Suppressor macrophage treated with lipopolysaccharide for 4 hours (primary cell): ENCODE measurements around the gene FXN.
"Not testable (repeated sequence)": the region's sequence is repeated elsewhere in the genome, so short reads cannot be mapped to it uniquely, and the experiment has no call there.

Source experiments
- DNase-seq: peaks from one replicate; pipeline ENCODE4 v3.0.0-alpha.2; 2020

Gene FXN

DNA sequence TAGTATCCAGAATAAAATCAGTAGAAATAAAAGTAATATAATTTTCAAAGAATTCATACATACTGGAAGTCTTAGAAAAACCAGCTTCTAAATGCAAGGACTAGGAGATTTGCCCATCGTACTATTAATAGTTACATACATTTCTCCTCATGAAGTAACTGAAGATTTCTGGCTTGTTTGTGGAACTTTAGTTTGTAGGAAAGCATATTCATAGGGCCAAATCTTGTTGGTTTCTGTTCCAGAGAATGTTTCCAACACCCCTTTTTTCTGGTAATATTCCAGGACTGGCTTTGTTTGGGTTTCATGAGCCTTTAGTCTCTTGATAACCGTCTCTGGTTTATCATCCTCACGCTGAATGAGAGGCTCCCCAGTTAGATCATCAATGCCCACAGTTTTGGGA is 72.2 kb downstream of the FXN start:
- DNase-seq = no peak

DNA sequence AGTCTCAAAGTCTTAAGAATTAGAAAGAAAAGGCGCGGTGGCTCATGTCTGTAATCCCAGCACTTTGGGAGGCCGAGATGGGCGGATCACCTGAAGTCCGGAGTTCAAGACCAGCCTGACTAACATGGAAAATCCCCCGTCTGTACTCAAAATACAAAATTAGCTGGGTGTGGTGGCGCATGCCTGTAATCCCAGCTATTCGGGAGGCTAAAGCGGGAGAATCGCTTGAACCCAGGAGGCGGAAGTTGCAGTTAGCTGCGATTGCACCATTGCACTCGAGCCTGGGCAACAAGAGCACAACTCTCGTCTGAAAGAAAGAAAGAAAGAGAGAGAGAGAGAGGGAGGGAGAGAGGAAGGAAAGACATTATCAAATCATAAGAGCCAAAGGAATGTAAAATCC is 73.2 kb downstream of the FXN start:
- DNase-seq = not testable (repeated sequence)

DNA sequence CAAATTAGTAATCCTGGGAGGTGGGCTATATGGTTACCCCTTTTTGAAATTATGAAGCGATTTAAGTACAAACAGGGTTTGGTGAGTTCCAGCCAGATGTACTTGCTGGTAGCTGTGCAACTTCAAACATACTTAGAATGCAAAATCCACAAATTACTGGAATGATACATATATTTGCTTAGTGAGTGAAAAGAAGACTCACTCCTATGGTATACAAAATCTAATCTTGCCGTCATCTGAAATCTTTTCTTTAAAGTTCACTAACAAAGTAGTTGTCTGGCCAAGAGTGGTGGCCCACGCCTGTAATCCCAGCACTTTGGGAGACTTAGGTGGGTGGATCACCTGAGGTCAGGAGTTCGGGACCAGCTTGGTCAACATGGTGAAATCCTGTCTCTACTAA is 73.6 kb downstream of the FXN start:
- DNase-seq = no peak

DNA sequence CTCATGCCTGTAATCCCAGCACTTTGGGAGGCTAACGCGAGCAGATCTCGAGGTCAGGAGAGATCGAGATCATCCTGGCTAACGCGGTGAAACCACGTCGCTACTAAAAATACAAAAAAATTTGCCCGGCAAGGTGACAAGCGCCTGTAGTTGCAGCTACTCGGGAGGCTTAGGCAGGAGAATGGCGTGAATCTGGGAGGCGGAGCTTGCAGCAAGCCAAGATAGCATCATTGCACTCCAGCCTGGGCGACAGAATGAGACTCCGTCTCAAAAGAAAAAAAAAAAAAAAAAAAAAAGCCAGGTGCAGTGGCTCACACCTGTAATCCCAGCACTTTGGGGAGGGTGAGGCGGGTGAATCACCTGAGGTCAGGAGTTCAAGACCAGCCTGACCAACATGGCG is 77.1 kb downstream of the FXN start:
- not testable (repeated sequence) for DNase-seq

DNA sequence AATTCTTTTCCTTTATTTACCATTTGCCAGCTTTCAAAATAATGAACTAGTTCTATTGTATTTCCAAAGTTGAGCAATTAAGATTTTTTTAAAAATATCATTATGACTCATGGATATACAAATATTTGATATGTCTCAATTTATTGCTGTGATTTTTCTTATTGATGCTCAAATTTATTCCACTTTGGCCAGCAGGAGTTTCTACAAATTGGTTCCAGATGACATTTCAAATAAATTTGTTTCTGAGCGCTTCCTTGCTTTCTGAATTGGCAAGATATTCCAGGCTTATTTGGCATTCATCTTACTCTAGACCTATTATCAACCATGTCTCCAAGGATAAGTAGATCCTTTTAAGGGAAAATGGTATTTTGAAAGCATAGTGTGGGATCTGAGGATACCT is 80.1 kb downstream of the FXN start:
- DNase-seq = no peak

DNA sequence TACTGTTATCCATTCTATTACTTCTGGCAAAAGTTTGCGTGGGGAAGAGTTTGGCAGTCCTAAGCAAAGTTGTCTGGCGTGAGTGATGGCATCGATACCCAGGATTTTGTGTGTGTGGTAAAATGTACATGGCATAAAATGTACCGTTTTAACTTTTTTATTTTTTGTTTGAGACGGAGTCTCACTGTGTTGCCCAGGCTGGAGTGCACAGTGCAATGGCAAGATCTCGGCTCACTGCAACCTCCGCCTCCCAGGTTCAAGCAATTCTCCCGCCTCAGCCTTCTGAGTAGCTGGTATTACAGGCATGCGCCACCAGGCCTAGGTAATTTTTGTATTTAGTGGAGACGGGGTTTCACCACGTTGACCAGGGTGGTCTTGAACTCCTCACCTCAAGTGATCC is 83.1 kb downstream of the FXN start:
- DNase-seq = no peak

DNA sequence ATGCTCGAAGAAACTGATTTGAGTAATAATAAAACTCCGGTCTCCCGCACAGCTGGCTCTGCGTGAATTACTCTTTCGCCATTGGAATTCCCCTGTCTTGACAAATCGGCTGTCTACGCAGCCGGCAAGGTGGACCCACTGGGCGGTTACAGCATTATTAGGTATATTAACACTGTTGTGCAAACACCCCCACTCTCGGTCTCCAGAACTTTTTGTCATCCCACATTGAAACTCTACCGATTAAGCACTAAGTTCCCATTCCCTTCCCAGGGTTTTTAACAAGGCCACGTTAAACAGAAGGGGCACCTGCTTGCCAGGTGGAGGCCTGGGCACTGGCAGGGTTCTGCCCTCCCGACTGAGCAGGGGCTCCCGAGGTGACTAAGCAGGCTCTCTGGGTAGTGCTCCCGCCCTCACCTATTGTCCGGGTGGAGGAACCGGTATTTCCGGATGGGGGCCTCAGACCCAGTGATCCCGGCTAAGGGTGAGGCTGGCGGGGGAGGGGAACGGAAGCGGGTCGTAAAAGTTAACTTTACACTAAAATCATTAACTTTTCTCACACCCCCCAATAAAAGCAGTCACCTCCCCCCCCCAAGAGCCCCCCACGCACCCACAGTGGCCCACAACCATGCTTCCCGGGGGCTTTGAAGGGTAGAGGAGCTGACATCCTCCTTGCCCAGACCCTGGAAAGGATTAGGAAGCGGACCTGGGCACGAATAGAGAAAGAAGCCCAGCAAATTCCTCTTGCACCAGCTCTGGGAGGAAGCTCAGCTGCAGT is 85.0 kb downstream of the FXN start:
- DNase-seq = no peak

DNA sequence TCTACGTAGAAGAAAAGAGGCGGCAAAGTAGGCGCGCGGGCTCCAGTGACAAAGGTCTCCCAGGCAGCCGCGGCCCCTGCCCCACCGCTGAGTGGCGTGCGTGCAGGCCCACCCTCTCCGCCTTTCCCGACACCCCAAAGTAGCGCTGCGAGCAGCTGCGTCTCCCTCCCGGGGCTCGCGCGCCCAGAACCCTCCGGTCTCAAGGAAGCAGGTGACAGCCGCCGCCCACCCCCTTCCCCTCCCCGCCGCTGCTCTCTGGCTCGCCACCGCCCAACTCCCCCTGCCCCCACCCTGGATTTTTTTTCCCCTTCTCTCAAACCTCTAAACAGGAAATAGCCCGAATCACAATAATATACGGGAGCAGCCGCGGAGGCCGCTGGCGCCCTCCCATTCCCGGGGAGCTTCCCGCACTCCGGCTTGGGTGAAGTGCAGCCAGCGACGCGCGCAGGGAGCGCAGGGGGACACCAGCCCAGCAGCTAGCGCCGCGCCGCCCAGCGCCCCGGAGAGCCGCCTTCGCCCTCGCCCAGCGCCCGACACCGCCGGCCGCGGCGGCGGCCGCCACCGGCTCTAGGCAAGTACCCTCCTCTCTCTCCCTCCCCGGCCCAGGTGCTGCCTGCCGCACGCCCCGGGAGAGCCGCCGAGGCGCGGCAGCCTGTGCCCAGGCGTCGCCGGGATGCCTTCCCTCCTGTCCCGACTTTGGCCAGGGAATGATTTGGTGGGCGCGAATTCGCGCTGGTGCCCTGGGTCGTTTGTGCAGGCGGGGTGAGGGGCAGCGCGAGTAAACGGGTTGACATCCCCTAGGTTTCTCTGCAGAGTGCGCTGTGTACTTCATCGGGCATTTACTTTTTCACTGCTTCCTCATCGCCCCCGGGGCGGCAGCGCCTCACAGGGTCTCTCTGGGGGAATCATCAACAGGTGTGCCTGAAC is 85.9 kb downstream of the FXN start:
- DNase-seq = peak; percentile 30

DNA sequence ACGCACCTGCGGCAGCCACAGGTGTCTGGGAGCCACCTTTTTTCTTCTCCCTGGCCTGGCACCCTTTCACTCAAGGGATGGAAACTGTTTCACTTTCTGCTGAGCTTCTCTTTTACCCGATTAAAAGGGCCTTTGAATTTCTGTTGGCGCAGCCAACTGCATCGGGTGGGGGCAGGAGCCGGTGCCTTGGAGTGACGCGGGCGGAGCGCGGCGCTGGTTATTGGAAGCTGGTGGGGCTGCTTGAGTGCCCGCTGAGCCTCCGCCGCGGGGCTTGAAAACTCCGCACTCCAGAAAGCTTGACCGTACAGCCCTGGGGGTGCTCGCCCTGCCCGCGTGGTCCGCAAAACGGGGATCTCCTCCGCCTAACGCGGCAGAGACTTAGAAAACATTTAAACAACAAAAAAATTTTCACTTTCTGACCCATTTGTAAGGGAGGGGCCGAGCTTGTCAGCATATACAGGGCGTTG is 86.6 kb downstream of the FXN start:
- DNase-seq = peak; percentile 58

DNA sequence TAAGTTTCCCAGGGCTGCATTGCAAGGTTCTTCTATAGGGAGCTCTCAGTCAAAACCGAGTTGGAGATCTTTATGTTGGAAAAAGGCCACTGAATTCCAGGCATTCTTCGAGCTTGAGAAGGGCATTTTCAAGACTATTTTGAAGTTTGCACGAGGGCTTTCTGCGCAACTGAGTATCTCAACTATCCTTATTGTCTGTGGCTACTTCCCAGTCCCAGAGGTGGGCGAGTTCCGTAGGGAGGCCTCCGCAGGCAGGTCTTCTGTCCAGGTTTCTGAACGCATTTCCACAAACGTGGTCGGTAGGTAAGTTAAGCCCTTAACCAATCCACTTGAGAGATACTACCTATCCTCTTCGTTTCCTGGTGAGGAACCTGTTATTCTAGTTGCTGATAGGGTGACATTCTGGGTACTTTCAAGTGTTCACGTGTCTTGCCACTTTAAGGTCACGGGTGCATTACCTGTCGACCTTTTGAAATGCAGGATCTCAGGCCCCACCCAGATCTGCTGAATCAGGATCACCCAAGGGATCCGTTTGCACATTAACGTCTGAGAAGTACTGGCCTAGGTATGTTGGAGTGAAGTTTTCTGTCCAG is 87.1 kb downstream of the FXN start:
- no peak for DNase-seq

DNA sequence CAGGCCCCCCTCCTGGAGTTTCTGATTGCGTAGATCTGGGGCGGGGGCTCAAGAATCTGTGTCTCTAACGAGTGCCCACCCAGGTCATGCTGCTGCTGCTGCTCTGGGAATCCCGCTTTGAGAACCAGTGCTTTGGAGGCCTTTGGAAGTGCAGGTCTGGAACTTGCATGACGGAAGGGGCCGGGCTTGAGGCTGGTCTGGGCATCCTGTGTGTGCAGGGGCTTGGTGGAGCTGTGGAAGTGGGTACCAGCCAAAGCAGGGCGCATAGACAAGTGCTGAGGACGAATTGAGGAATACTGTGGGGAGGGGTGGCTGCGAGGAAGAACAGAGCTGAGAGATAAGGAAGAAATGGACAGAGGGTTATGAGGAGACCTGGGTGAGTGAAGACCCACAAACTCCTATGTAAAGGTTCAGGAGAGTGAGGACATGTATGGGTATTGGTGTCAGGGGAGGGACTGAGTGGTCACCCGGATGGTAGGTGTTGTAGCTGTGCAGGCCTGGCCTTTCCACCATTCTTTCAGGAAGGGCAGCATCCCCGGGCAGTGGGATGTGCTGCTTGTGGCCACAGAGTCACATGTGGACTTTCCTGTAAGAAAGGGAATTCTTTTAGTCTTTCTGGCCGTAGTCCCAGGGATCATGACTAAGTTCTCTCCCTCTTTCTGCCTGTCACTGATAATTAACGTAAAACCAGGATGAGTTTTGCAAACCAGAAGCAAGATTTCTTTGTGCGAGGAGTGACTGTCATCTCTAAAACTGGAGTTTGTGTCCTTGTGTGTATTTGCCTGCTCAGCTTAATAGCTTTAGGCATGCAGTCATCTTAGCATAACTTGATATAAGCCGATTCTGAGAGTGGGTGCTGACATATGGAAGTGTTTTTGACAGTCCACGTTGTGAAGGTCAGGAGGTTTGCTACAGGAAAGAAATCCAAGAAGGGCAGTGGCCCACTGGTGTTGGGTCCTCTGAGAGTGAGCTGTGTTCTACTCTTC is 95.2 kb downstream of the FXN start:
- DNase-seq = no peak

DNA sequence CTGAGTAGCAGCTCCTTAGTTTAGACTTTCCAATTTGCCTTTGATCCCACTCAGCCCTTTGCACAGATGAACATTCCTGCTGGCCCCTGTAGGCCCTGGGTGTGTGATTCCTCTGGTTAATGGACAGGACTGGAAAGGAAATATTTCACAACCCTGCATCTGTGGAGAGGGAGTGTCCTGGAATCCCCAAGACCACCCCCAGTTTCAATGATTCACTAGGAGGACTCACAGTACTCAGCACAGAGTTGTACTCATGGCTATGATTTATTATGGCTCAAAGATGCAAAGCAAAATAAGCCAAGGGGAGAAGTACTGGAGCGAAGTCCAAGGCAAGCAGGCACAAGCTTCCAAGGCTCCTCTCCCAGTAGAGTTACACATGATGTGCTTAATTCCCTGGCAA is 96.1 kb downstream of the FXN start:
- peak; percentile 27 for DNase-seq

DNA sequence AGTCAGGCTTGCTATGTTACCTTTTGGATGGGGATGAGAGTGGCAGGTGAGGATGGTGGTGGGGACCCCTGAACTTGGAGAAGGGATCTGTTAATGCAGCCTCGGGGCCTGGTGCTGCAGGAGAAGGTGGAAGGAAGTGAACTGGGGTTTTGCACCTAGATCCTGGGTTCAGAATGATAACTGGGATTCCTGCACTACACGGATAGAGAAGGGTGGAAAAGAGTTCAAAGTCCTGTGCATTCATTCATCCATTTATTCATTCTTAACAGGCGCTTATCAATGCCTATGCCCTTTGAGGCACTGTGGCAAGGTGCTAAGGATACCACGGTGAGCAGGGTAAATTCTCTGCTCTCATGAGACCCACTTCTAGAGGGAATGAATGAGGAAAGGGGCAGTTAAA is 96.8 kb downstream of the FXN start:
- no peak for DNase-seq

DNA sequence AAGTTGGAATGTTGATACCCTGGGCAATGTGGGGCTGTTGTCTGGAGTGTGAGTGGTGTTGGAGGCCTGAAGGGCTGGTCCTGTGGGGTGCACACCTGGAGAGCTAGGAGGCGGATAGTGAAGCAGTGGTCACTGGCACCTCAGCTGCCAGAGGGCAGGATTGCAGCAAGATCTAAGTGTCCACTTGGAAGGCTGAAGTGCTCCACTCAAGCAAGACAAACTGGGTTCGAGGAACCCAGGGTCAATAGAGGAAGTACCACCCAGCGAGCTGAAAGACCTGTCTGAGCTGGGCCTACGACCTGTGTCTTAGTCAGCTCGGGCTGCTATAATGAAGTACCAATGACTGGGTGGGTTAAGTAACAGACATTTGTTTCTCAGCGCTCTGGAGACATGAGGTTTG is 98.9 kb downstream of the FXN start:
- DNase-seq = no peak

DNA sequence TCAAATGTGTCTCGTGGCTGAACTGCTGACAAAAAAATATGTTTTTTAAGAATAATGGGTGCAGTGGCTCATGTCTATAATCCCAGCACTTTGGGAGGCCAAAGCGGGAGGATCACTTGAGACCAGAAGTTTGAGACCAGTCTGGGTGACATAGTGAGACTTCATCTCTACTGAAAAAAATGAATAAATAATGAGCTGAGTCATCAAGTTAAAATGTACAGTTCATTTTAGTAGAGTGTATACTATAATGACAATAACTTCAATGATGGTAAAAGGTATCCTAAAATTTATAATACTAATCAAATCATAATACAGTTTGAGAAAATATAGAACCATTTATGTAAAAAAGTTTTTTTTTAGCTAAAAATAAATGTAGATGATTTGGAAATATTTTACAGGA is 100.6 kb downstream of the FXN start:
- no peak for DNase-seq

DNA sequence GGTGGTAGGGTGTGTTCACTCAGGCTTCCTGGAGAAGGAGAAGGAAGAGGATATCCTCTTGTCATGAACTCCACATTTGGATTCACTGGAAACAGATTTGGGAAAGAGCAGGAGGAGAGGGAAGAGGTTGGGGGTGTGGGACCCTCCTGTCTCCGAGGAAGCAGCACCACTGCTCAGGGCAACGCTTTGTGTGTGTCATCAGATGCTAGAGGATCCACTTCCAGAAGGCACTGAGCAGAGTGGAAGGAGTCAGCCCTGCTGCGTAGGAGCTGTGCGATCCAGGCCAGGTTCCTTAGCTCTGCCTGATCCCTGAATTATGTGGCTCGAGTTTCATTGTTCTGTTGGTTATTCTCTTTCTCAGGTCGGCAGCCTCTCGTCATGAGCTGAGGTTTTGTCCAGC is 101.2 kb downstream of the FXN start:
- DNase-seq = no peak

DNA sequence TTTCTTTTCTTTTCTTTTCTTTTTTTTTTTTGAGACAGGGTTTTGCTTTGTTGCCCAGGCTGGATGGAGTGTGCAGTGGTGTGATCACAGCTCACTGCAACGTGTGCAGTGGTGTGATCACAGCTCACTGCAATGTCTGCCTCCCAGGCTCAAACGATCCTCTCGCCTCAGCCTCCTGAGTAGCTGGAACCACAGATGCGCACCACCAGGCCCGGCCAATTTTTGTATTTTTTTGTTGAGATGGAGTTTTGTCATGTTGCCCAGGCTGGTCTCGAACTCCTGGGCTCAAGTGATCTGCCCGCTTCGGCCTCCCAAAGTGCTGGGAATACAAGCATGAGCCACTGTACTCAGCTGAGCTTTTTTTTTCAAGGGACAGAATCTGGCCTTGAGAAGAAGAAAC is 101.8 kb downstream of the FXN start:
- no peak for DNase-seq

DNA sequence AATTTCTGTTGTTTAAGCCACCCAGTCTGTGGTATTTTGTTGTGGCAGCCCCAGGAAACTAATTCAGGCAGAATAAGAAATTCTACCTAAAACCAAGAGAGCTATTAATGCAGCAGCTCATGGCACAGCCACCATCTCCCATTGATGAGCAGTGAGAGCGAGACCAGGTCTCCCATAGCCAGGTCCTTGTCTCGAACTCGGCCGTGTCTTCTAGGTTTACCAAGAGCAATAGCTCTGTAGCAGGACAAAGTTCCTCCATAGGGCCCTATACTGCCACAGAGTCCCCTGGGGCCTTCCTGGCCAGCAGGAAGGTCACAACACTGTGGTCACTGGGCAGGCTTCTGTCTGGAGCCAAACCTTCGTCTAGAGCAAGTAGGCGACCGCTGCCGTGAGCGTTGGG is 104.0 kb downstream of the FXN start:
- DNase-seq = no peak

DNA sequence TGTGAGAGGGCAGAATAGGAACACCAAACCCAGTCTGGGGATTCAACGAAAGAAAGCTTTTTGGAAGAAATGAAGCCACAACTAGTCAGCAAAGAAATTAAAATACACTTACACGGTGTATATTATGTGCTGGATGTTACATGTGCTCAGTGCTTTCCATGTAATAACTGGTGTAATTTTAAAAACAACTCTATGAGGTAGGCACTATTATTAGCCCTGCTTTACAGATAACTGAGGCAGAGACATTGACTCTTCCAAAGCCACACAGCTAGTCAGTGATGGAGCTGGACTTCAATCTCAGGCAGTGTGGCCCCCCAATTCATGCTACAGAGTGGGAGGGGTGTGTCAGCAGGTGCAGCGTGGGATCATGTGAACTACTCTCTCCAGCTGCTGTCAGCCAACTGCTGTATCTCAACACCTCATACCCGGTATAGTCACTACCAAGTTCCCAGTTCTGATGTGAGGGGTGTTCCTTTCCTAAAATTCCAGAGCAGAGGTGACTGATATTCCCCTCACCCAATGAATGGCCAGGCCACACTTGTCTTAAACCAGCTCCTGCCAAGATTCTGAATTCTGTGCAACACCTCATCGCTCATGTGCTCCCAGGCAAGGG is 104.7 kb downstream of the FXN start:
- no peak for DNase-seq

DNA sequence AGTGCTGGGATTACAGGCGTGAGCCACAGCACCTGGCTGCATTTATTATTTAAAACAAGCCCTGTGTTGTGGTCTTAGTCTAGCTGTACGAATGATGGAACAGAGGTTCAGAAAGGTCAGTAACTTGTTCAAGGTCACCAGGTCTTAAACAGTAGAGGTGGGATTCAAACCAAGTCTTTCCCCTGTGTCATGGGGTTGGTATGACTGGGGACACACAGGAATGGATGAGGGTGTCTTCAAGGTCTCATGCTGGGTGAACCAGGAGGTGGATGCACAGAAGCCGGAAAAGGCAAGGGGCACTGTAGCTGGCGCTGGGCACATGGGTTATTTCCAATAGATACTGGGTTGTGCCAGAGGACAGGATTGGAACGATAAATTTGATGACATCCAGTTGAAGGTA is 106.3 kb downstream of the FXN start:
- DNase-seq = no peak

DNA sequence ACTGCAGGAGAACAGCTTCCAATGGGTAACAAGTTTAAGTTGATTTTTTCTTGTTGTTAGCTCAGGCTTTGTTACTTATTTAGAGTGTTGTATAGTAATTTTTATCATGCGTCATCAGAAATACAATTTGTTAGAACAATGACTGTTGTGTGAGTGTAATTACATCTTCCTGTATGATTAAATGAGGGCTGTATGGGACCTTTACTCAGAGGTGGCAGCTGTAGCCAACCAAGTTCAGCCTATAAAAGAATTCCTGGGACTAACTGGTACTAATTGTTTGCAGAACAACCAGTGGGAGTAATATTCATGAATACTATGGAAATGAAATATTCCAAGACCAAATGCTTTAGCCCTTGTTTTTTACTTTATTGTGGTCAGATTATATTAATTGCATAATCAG is 107.7 kb downstream of the FXN start:
- no peak for DNase-seq

DNA sequence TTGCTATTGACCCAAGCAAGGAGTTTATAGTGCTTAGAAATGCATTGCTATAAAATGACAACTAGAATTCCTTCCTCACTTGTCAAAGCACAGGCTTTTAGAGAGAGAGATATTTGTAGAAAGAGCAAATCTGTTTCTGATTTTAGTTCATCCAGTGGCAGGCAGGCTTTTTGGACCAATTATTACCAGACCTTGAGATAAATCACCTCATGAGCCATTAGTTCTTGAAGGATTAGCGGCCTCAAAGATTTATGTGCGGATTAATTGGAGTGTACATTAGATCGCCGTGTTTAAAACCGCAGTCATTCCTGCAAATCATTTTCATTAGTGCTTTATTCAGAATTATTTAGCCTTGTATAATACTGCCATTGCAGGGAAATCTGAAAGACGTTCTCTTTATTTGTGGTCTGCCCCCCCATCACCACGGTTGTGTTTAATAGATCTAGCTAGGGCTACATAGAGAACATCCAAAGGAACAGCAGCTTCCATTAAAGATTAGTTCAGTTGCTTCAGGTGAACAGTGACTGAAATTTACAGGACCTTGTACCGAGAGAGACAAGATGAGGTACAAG is 109.7 kb downstream of the FXN start:
- DNase-seq = no peak
